Prostate gland (tissue), 2 donors: ENCODE results near the gene FYB2.

ENCODE experiments used
- POLR2AphosphoS5 ChIP-seq: sonication (generic); formaldehyde crosslinking; IDR thresholded peaks from one replicate; pipeline ENCODE4 v1.6.1; 2017; ENCODE audit warnings: antibody characterized with exemption
- TF ChIP-seq, protein P1 (sequence below), 4 experiments: fragments of 200-600 bp in 2 of 4; fragments of 450-650 bp in 2 of 4; sonication (generic) in 2 of 4; IDR thresholded peaks; 1 replicate in 3 of 4; 2 replicates in 1 of 4; pipeline ENCODE4 v1.5.1; 2016 to 2019; ENCODE audit warnings: antibody characterized with exemption in 4 of 4, mild to moderate bottlenecking in 2 of 4, moderate library complexity in 2 of 4

DNA sequence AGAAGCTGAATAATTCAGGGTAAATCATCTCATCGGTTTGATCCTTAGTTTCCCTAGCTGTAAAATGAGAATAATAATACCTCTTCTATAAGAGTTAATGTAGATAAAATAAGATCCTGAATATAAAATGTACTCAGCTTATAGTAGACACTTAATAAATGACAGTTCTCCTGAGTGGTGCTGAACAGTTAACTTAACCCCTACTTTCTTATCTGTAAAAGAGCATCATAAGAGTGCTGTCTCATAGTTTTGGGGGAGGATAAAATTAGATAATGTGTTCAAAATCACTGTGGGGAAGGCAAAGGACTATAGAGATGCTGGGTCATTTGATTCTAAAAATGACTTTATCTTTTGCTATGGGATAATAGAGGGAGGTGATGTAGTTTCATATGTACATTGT, 36.0 kb upstream of the FYB2 start:
- TF ChIP-seq POLR2AphosphoS5 = no peak
- TF ChIP-seq, protein P1, sequence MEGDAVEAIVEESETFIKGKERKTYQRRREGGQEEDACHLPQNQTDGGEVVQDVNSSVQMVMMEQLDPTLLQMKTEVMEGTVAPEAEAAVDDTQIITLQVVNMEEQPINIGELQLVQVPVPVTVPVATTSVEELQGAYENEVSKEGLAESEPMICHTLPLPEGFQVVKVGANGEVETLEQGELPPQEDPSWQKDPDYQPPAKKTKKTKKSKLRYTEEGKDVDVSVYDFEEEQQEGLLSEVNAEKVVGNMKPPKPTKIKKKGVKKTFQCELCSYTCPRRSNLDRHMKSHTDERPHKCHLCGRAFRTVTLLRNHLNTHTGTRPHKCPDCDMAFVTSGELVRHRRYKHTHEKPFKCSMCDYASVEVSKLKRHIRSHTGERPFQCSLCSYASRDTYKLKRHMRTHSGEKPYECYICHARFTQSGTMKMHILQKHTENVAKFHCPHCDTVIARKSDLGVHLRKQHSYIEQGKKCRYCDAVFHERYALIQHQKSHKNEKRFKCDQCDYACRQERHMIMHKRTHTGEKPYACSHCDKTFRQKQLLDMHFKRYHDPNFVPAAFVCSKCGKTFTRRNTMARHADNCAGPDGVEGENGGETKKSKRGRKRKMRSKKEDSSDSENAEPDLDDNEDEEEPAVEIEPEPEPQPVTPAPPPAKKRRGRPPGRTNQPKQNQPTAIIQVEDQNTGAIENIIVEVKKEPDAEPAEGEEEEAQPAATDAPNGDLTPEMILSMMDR (IDR thresholded peaks at IDR 0.05) = no peak
